Transverse colon (tissue), 4 donors: Measurements from ENCODE around the gene BUB3. TPM values are rescaled to one million over a fixed set of nuclear protein-coding genes. Genes with fewer than 3 reads are reported as not detected.

Source experiments
- DNase-seq: peaks from one replicate; pipeline ENCODE4 v3.0.0-alpha.2; 2019
- H3K27ac ChIP-seq, 4 donors: fragments of 200-600 bp; sonication (generic); 2 replicates each; pipeline ENCODE4 v1.5.1; 2016 to 2018; ENCODE audit warnings: inconsistent platforms in 4 of 4
- H3K27me3 ChIP-seq: fragments of 200-600 bp; sonication (generic); 2 replicates; pipeline ENCODE4 v1.5.1; 2017; ENCODE audit warnings: inconsistent platforms
- H3K36me3 ChIP-seq, 4 donors: fragments of 200-600 bp; sonication (generic); 2 replicates each; pipeline ENCODE4 v1.5.1; 2017 to 2019; ENCODE audit warnings: inconsistent platforms in 4 of 4
- H3K4me1 ChIP-seq, 4 donors: fragments of 200-600 bp; sonication (generic); 2 replicates each; pipeline ENCODE4 v1.5.1; 2017 to 2020; ENCODE audit warnings: inconsistent platforms in 4 of 4
- H3K4me3 ChIP-seq, 4 donors: fragments of 200-600 bp; sonication (generic); 1 replicate in 1 of 4; 2 replicates in 3 of 4; pipeline versions ENCODE4 v1.5.1 to v1.6.1; 2017 to 2019; ENCODE audit warnings: inconsistent platforms in 4 of 4
- H3K9me3 ChIP-seq, 2 donors: fragments of 200-600 bp; sonication (generic); 2 replicates each; pipeline ENCODE4 v1.5.1; 2017 to 2019; ENCODE audit warnings: inconsistent platforms in 2 of 2
- EP300 ChIP-seq: sonication (generic); formaldehyde crosslinking; IDR thresholded peaks from one replicate; pipeline ENCODE4 v1.6.1; 2017; ENCODE audit warnings: antibody characterized with exemption, low read depth
- POLR2A ChIP-seq: fragments of 450-650 bp; IDR thresholded peaks from one replicate; pipeline ENCODE4 v1.6.1; 2016; ENCODE audit warnings: antibody characterized with exemption, mild to moderate bottlenecking, moderate library complexity
- POLR2AphosphoS5 ChIP-seq, 3 donors: sonication (generic); formaldehyde crosslinking; IDR thresholded peaks; one replicate each; pipeline ENCODE4 v1.6.1; 2016; ENCODE audit warnings: antibody characterized with exemption in 3 of 3
- WGBS, 2 donors: methylation state at CpG; one replicate each; pipeline ENCODE4 v1.1.5; 2018; ENCODE audit warnings: low coverage in 1 of 2; 5-methylcytosine and 5-hydroxymethylcytosine counted together
- in situ Hi-C, 4 donors: fragments of 200-750 bp; cut with MboI; loops; one replicate each; pipeline versions ENCODE4 v1.15.0 to v1.15.1; 2017; ENCODE audit warnings: low sequenced_read_pairs in 3 of 4, low pct_ligation_motif_present in 1 of 4, low pct_unique_long_range_greater_than_20kb in 1 of 4
- intact Hi-C: fragments of 100-400 bp; cut with DNase I; formaldehyde crosslinking; loops from one replicate; pipeline ENCODE4 v1.15.1; 2023; ENCODE audit warnings: low total_unique reads
- total RNA-seq, 4 donors: library from RNA; depleted of rRNA; stranded (reverse); fragments of >200 nt; gene quantifications; one replicate each; pipeline ENCODE4 v1.1.0, GENCODE V29; 2016
- TF ChIP-seq, protein P1 (sequence below), 5 experiments: fragments of 200-600 bp in 3 of 5; fragments of 450-650 bp in 2 of 5; sonication (generic) in 3 of 5; IDR thresholded peaks; 1 replicate in 2 of 5; 2 replicates in 3 of 5; pipeline ENCODE4 v1.5.1; 2016 to 2017; ENCODE audit warnings: antibody characterized with exemption in 5 of 5, inconsistent platforms in 3 of 5, mild to moderate bottlenecking in 2 of 5, moderate library complexity in 1 of 5

The BUB3 gene
- total RNA-seq, 4 donors from 2014 or later = 22.1 to 91.1 (median 54.9) TPM

DNA sequence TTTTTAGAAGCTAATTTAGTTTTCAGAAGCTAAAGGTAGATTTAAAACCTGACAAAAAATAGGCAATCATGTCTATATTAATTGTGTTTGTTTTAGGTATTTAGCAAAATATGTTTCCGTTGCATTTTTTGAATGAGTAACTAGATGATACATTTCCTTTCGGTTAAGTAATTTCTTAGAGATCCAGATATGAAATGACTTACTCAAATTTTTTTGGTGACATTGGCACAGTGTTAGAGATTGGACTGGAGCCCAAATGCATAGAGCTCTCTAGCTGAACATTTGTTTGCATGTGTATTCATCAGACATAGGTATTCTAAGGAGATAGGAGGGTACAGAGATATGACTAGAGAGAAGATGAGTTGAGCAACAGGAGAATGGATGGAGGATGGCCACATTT lies 1.9 kb downstream of the BUB3 start:
- WGBS, 2 donors = 80 to 81% methylated on average over 2 of the region's 2 CpGs
- no peak for TF ChIP-seq POLR2A
- in situ Hi-C loops (no loop called here), intact Hi-C loops (no loop called here)
- peaks cover 12 to 43% (median 16%) of the 10 kb centered on the region in 4 donors for H3K4me1 ChIP-seq
- H3K27ac ChIP-seq = no peak overlapping the region
- H3K27me3 ChIP-seq = peaks cover 24% of the 10 kb centered on the region
- H3K4me3 ChIP-seq = no peak overlapping the region
- no peaks in the 10 kb centered on the region for H3K9me3 ChIP-seq
- H3K36me3 ChIP-seq = peaks cover 0 to 27% (median 6%) of the 10 kb centered on the region in 4 donors
- DNase-seq = no peak

DNA sequence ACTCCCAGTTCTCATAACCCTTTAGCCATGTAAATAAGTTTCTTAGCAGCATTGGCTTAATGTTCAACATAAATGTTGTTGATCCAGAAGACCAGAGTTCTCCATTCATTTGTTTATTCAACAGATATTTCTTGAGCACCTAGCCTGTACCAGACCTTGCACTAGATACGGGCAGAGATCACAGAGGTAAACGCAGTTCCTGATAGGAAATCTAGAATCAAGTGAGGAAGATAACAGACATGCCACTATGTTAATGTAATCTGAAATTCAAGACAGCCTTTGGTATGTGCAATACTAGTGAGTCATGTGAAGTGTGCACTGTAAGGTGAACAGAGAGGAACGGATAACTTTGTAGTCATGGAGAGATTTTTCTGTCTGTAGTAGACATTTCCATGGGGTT lies 3.0 kb downstream of the BUB3 start:
- intact Hi-C loops = no loop called here
- DNase-seq = no peak
- Histone ChIP-seq H3K4me3 (no peak overlapping the region), H3K9me3 (no peaks in the 10 kb centered on the region), H3K27me3 (peaks cover 13% of the 10 kb centered on the region), H3K27ac (no peak overlapping the region), H3K4me1 (peaks cover 9 to 38% (median 13%) of the 10 kb centered on the region in 4 donors), H3K36me3 (peaks cover 0 to 39% (median 10%) of the 10 kb centered on the region in 4 donors)
- in situ Hi-C loops = no loop called here
- 84 to 88% methylated on average over 3 of the region's 3 CpGs for WGBS, 2 donors
- no peak for TF ChIP-seq POLR2AphosphoS5 (IDR thresholded peaks at IDR 0.05)
- TF ChIP-seq, protein P1, sequence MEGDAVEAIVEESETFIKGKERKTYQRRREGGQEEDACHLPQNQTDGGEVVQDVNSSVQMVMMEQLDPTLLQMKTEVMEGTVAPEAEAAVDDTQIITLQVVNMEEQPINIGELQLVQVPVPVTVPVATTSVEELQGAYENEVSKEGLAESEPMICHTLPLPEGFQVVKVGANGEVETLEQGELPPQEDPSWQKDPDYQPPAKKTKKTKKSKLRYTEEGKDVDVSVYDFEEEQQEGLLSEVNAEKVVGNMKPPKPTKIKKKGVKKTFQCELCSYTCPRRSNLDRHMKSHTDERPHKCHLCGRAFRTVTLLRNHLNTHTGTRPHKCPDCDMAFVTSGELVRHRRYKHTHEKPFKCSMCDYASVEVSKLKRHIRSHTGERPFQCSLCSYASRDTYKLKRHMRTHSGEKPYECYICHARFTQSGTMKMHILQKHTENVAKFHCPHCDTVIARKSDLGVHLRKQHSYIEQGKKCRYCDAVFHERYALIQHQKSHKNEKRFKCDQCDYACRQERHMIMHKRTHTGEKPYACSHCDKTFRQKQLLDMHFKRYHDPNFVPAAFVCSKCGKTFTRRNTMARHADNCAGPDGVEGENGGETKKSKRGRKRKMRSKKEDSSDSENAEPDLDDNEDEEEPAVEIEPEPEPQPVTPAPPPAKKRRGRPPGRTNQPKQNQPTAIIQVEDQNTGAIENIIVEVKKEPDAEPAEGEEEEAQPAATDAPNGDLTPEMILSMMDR (IDR thresholded peaks at IDR 0.05) = no peak
- no peak for TF ChIP-seq POLR2A
- TF ChIP-seq EP300 = no peak

DNA sequence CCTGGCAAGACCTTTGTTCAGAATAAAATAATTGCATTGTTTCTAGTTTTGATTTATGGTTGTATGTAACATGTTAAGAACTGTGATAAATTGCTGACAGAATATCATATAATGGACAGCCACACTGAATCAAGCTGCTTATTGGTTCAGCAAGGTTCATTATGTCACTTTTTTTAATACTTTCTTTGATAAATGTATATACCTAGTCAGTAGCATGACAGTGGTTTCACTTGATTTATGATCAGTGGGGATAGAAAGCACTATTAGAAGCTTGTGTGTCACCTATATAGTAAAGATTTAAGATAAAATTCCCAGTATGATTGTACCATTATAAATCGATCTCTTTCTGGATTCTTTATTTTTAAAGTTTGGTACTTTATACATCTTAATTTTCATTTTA lies 4.5 kb downstream of the BUB3 start:
- Histone ChIP-seq H3K36me3 (peaks cover 0 to 53% (median 17%) of the 10 kb centered on the region in 4 donors), H3K4me1 (peaks cover 9 to 36% (median 13%) of the 10 kb centered on the region in 4 donors), H3K4me3 (no peak overlapping the region), H3K27ac (no peak overlapping the region), H3K27me3 (no peaks in the 10 kb centered on the region), H3K9me3 (no peaks in the 10 kb centered on the region)
- 83 to 86% methylated on average over 1 of the region's 1 CpG for WGBS, 2 donors
- in situ Hi-C loops = no loop called here
- no peak for DNase-seq
- intact Hi-C loops = no loop called here
- TF ChIP-seq, protein P1 (IDR thresholded peaks at IDR 0.05) = no peak
- TF ChIP-seq POLR2A (no peak), POLR2AphosphoS5 (IDR thresholded peaks at IDR 0.05) (no peak), EP300 (no peak)

DNA sequence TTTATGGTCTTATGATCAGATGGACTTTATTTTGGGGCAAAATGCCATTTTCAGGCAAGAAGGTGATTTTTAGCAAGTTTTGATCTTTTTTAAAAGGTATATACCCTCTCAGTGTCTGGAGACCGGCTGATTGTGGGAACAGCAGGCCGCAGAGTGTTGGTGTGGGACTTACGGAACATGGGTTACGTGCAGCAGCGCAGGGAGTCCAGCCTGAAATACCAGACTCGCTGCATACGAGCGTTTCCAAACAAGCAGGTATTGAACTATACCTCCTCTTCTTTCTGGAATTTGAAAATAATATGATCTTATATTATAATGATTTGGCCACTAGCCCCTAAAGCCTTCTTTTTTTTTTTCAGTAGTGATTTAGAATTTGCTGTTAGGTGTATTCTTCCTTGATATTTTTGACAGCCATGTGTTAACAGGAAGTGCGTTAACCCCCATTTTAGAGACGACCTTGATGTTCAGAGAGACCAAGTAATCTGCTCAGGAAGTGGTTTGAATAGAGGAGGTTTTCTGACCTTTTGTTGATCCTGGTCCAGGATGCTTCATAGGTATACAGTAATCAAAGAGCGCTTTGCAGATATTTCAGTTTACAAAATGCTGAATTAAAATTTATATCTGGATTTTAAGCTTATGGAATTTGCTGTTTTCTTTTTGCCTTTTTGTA lies 6.2 kb downstream of the BUB3 start:
- in situ Hi-C loops (no loop called here), intact Hi-C loops (no loop called here)
- Histone ChIP-seq H3K4me3 (no peak overlapping the region), H3K9me3 (no peaks in the 10 kb centered on the region), H3K36me3 (peaks cover 0 to 67% (median 22%) of the 10 kb centered on the region in 4 donors), H3K4me1 (peaks cover 4 to 28% (median 8%) of the 10 kb centered on the region in 4 donors), H3K27ac (no peak overlapping the region), H3K27me3 (no peaks in the 10 kb centered on the region)
- no peak for DNase-seq
- TF ChIP-seq POLR2AphosphoS5 (IDR thresholded peaks at IDR 0.05) (no peak), POLR2A (no peak), EP300 (no peak)
- TF ChIP-seq, protein P1 (IDR thresholded peaks at IDR 0.05) = no peak
- 78 to 84% methylated on average over 11 of the region's 11 CpGs for WGBS, 2 donors

DNA sequence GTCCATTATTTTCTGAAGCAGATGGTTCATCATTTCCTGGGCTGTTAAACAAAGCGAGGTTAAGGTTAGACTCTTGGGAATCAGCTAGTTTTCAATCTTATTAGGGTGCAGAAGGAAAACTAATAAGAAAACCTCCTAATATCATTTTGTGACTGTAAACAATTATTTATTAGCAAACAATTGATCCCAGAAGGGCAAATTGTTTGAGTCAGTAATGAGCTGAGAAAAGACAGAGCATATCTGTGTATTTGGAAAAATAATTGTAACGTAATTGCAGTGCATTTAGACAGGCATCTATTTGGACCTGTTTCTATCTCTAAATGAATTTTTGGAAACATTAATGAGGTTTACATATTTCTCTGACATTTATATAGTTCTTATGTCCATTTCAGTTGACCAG lies 10.1 kb downstream of the BUB3 start:
- H3K27ac ChIP-seq = no peak overlapping the region
- H3K27me3 ChIP-seq = no peaks in the 10 kb centered on the region
- in situ Hi-C loops = no loop called here
- TF ChIP-seq POLR2AphosphoS5 (IDR thresholded peaks at IDR 0.05) = no peak
- no peak for TF ChIP-seq EP300
- no peak for TF ChIP-seq POLR2A
- TF ChIP-seq, protein P1 (IDR thresholded peaks at IDR 0.05) = no peak
- peaks cover 0 to 49% (median 18%) of the 10 kb centered on the region in 4 donors for H3K36me3 ChIP-seq
- intact Hi-C loops = no loop called here
- H3K9me3 ChIP-seq = no peaks in the 10 kb centered on the region
- 90 to 92% methylated on average over 2 of the region's 2 CpGs for WGBS, 2 donors
- H3K4me1 ChIP-seq = peaks cover 0 to 2% (median 0%) of the 10 kb centered on the region in 4 donors
- DNase-seq = no peak
- no peak overlapping the region for H3K4me3 ChIP-seq
